Renal pelvis (tissue), 4 donors: ENCODE measurements around the gene RALGDS. TPM values are rescaled to one million over a fixed set of nuclear protein-coding genes. Genes with fewer than 3 reads are reported as not detected.
"Not testable (repeated sequence)": the region's sequence is repeated elsewhere in the genome, so short reads cannot be mapped to it uniquely, and the experiment has no call there.

ENCODE experiments used
- DNase-seq: peaks from one replicate; pipeline ENCODE4 v3.0.0-alpha.2; 2013
- polyA plus RNA-seq, 3 donors: library from polyadenylated mRNA; unstranded; fragments of 120-200 nt; gene quantifications; one replicate each; pipeline ENCODE4 v1.2.1, GENCODE V29; 2013; ENCODE audit not compliant: insufficient read length in 3 of 3

Gene RALGDS
- polyA plus RNA-seq, 3 donors: 40.4 to 42.7 (median 41.5) TPM

GRCh38 chr9:133108794-133109641, 12.0 kb downstream of the RALGDS start:
- no peak for DNase-seq

- DNase-seq: no peak
These were observed 12.9 kb downstream of the RALGDS start for GRCh38 chr9:133107961-133108793.

GRCh38 chr9:133107245-133107722, 13.8 kb downstream of the RALGDS start:
- DNase-seq: no peak

GRCh38 chr9:133106511-133107244, 14.4 kb downstream of the RALGDS start:
- DNase-seq: no peak

- no peak for DNase-seq
These were observed 15.6 kb downstream of the RALGDS start for GRCh38 chr9:133105461-133105770.

GRCh38 chr9:133104718-133105460, 16.2 kb downstream of the RALGDS start:
- DNase-seq: no peak

GRCh38 chr9:133103987-133104505, 17.0 kb downstream of the RALGDS start:
- no peak for DNase-seq

GRCh38 chr9:133103183-133103986, 17.7 kb downstream of the RALGDS start:
- DNase-seq: no peak

GRCh38 chr9:133102190-133103021, 18.6 kb downstream of the RALGDS start:
- DNase-seq: no peak

- DNase-seq: no peak
These were observed 19.5 kb downstream of the RALGDS start for GRCh38 chr9:133101356-133102189.

GRCh38 chr9:133100506-133101355, 20.3 kb downstream of the RALGDS start:
- DNase-seq: no peak

GRCh38 chr9:133099726-133100505, 21.1 kb downstream of the RALGDS start:
- no peak for DNase-seq

- no peak for DNase-seq
These were observed 22.2 kb downstream of the RALGDS start for GRCh38 chr9:133098871-133099270.

GRCh38 chr9:133098104-133098754, 22.8 kb downstream of the RALGDS start:
- DNase-seq: no peak

- no peak for DNase-seq
These were observed 26.1 kb downstream of the RALGDS start for GRCh38 chr9:133094842-133095393.

GRCh38 chr9:133094351-133094750, 26.7 kb downstream of the RALGDS start:
- DNase-seq: not testable (repeated sequence)
